ENCODE data around the gene BBC3. TPM values are rescaled to one million over a fixed set of nuclear protein-coding genes. Genes with fewer than 3 reads are reported as not detected.
A peak's percentile ranks its signal among the peaks of the same experiment; 100 is the strongest.

Gene BBC3
- total RNA-seq, 1 donor from 2014 or later: 37.0 TPM

- Mint-ChIP-seq H3K27ac (ENCODE audit: unreplicated experiment) (peak overlapping the region; percentile 78), H3K36me3 (ENCODE audit: unreplicated experiment) (no peaks in the 10 kb centered on the region), H3K27me3 (ENCODE audit: unreplicated experiment) (peaks cover 27% of the 10 kb centered on the region), H3K9me3 (ENCODE audit: unreplicated experiment) (peaks cover 14% of the 10 kb centered on the region), H3K4me3 (ENCODE audit: unreplicated experiment) (peak overlapping the region; percentile 94), H3K4me1 (ENCODE audit: low read depth, unreplicated experiment) (peaks cover 10% of the 10 kb centered on the region)
- TF ChIP-seq CTCF (IDR thresholded peaks at IDR 0.05; ENCODE audit: partially characterized antibody, unreplicated experiment): no peak
- no peak for DNase-seq
These were observed 26.6 kb upstream of the BBC3 start for GRCh38 chr19:47257411-47258169.

DNA sequence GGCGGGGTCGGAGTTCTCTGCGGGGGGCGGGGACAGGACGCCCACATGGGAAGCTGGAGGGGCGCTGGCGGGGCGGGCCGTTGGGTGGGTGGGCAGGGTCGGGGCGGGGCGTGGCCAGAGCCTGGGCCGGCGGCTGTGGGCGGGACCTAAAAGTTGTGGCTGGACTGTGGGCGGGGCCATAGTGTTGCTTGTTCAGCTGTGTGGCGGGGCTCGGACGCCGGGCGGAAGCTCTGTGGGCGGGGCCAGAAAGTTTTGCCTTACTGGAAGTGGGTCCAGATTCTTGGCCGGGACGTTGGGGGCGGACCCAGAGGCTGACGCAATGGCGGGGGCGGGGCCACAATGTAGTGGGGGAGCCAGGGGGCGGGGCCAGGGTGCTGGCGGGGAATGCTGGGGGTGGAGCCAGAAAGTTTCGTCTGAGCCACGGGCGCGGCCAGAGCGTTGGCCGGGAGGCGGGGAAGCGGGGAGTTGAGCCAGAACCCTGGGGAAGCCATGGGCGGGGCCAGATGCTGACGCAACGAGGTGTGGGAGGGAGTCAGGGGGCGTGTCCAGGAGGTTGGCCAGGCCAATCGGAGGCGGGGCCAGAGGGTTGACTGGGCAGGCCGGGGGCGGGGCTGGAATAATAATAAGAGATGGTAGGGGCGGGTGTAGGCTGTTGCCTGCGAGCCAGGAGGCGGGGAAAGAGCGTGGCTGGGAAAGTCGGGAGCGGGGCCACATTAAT lies 25.9 kb upstream of the BBC3 start:
- no peak for TF ChIP-seq CTCF (IDR thresholded peaks at IDR 0.05; ENCODE audit: partially characterized antibody, unreplicated experiment)
- Mint-ChIP-seq H3K27ac (ENCODE audit: unreplicated experiment) (peak overlapping the region; percentile 78), H3K9me3 (ENCODE audit: unreplicated experiment) (peaks cover 14% of the 10 kb centered on the region), H3K27me3 (ENCODE audit: unreplicated experiment) (peaks cover 27% of the 10 kb centered on the region), H3K36me3 (ENCODE audit: unreplicated experiment) (no peaks in the 10 kb centered on the region), H3K4me1 (ENCODE audit: low read depth, unreplicated experiment) (peaks cover 10% of the 10 kb centered on the region), H3K4me3 (ENCODE audit: unreplicated experiment) (peak overlapping the region; percentile 94)
- peak; percentile 100 for DNase-seq

- H3K27ac Mint-ChIP-seq (ENCODE audit: unreplicated experiment): peak within 1 kb of the TSS; percentile 92
These were observed 25.1 kb upstream of the BBC3 start, which contains the start of gene CCDC9 for GRCh38 chr19:47255879-47256692. Gene CCDC9 (plus strand): TSS chr19:47256525. CDS start chr19:47258401, 1,876 bp downstream.

GRCh38 chr19:47253970-47254369 lies 23.0 kb upstream of the BBC3 start:
- H3K4me3 Mint-ChIP-seq (ENCODE audit: unreplicated experiment): no peak overlapping the region
- H3K27ac Mint-ChIP-seq (ENCODE audit: unreplicated experiment): no peak overlapping the region
- no peak for DNase-seq
- H3K36me3 Mint-ChIP-seq (ENCODE audit: unreplicated experiment): no peaks in the 10 kb centered on the region
- TF ChIP-seq CTCF (IDR thresholded peaks at IDR 0.05; ENCODE audit: partially characterized antibody, unreplicated experiment): no peak
- peaks cover 19% of the 10 kb centered on the region for H3K27me3 Mint-ChIP-seq (ENCODE audit: unreplicated experiment)
- H3K4me1 Mint-ChIP-seq (ENCODE audit: low read depth, unreplicated experiment): peaks cover 10% of the 10 kb centered on the region
- peaks cover 10% of the 10 kb centered on the region for H3K9me3 Mint-ChIP-seq (ENCODE audit: unreplicated experiment)

More at GRCh38 chr19:47255879-47256692, 25.1 kb upstream of the BBC3 start, which contains the start of gene CCDC9:
- peaks cover 28% of the 10 kb centered on the region for H3K27me3 Mint-ChIP-seq (ENCODE audit: unreplicated experiment)
- peak within 1 kb of the TSS; percentile 95 for H3K4me3 Mint-ChIP-seq (ENCODE audit: unreplicated experiment)
- H3K4me1 Mint-ChIP-seq (ENCODE audit: low read depth, unreplicated experiment): peaks cover 10% of the 10 kb centered on the region
- peaks cover 14% of the 10 kb centered on the region for H3K9me3 Mint-ChIP-seq (ENCODE audit: unreplicated experiment)
- no peaks in the 10 kb centered on the region for H3K36me3 Mint-ChIP-seq (ENCODE audit: unreplicated experiment)
- no peak for TF ChIP-seq CTCF (IDR thresholded peaks at IDR 0.05; ENCODE audit: partially characterized antibody, unreplicated experiment)
- DNase-seq: peak; percentile 97

Data from glutamatergic neuron (in vitro differentiated cells).